GM23338 (cell line): Measurements from ENCODE around the gene TSNAX. TPM values are rescaled to one million over a fixed set of nuclear protein-coding genes. Genes with fewer than 3 reads are reported as not detected.
A peak's percentile ranks its signal among the peaks of the same experiment; 100 is the strongest.

Experiments used
- ATAC-seq: fragments of 200-7000 bp; cut with Tn5 transposase; 3 replicates; pipeline ENCODE4 v1.9.1; 2020
- DNase-seq: peaks from one replicate; pipeline ENCODE4 v3.0.0-alpha.2; 2015; ENCODE audit warnings: low spot score
- H2AFZ ChIP-seq: fragments of 200-600 bp; sonication (generic); 2 replicates; pipeline ENCODE4 v1.8.0; 2016; ENCODE audit warnings: antibody characterized with exemption, mild to moderate bottlenecking, moderate library complexity
- H3F3A ChIP-seq: fragments of 200-600 bp; sonication (generic); replicated peaks from 2 replicates; pipeline ENCODE4 v1.8.0; 2017; ENCODE audit warnings: antibody characterized with exemption, mixed run types, low read depth
- H3K27ac ChIP-seq: fragments of 200-600 bp; sonication (generic); 2 replicates; pipeline ENCODE4 v1.6.1; 2016; ENCODE audit warnings: low read depth
- H3K27me3 ChIP-seq: fragments of 200-600 bp; sonication (generic); 2 replicates; pipeline ENCODE4 v1.8.0; 2016; ENCODE audit warnings: mild to moderate bottlenecking, mixed run types, moderate library complexity; ENCODE audit not compliant: insufficient read depth
- H3K36me3 ChIP-seq: fragments of 200-600 bp; sonication (generic); 2 replicates; pipeline ENCODE4 v1.8.0; 2016; ENCODE audit warnings: mild to moderate bottlenecking; ENCODE audit not compliant: insufficient read depth
- H3K4me1 ChIP-seq: fragments of 200-600 bp; sonication (generic); 2 replicates; pipeline ENCODE4 v1.8.0; 2016; ENCODE audit warnings: mild to moderate bottlenecking, moderate library complexity; ENCODE audit not compliant: insufficient read depth
- H3K4me2 ChIP-seq: fragments of 200-600 bp; sonication (generic); 2 replicates; pipeline ENCODE4 v1.7.1; 2017; ENCODE audit warnings: mixed run types
- H3K4me3 ChIP-seq: fragments of 200-600 bp; sonication (generic); 2 replicates; pipeline ENCODE4 v1.6.1; 2016; ENCODE audit warnings: mixed run types
- H3K79me2 ChIP-seq: fragments of 200-600 bp; sonication (generic); replicated peaks from 2 replicates; pipeline ENCODE4 v1.8.0; 2017; ENCODE audit warnings: mild to moderate bottlenecking; ENCODE audit not compliant: insufficient read depth
- H3K9me2 ChIP-seq: fragments of 200-600 bp; sonication (generic); 2 replicates; pipeline ENCODE4 v1.8.0; 2017; ENCODE audit not compliant: insufficient read depth
- H4K20me1 ChIP-seq: fragments of 200-600 bp; sonication (generic); replicated peaks from 2 replicates; pipeline ENCODE4 v1.8.0; 2017; ENCODE audit warnings: mild to moderate bottlenecking; ENCODE audit not compliant: insufficient read depth
- H3K27ac Mint-ChIP-seq: 2 replicates; pipeline ENCODE4 v1.8.0; 2020; ENCODE audit warnings: inconsistent platforms, mild to moderate bottlenecking, moderate library complexity, mixed read lengths
- H3K27me3 Mint-ChIP-seq: 3 replicates; pipeline ENCODE4 v1.8.0; 2022; ENCODE audit warnings: low read depth, mild to moderate bottlenecking, moderate library complexity, mixed read lengths, inconsistent platforms; ENCODE audit not compliant: insufficient read depth, poor library complexity
- H3K36me3 Mint-ChIP-seq: 3 replicates; pipeline ENCODE4 v1.8.0; 2021; ENCODE audit warnings: low read depth, mild to moderate bottlenecking, inconsistent platforms, moderate library complexity, mixed read lengths
- H3K4me1 Mint-ChIP-seq: 3 replicates; pipeline ENCODE4 v1.8.0; 2020; ENCODE audit warnings: mild to moderate bottlenecking, inconsistent platforms, mixed read lengths
- H3K4me3 Mint-ChIP-seq: 3 replicates; pipeline ENCODE4 v1.8.0; 2021; ENCODE audit warnings: moderate library complexity, mild to moderate bottlenecking, inconsistent platforms, mixed read lengths
- H3K9me3 Mint-ChIP-seq: 3 replicates; pipeline ENCODE4 v1.8.0; 2020; ENCODE audit warnings: moderate library complexity, mild to moderate bottlenecking, inconsistent platforms, mixed read lengths
- CREB1 ChIP-seq: fragments of 250-450 bp; sonication (Bioruptor Pico); IDR thresholded peaks from 2 replicates; pipeline ENCODE4 v1.5.0; 2020; ENCODE audit warnings: low read depth, mild to moderate bottlenecking, moderate library complexity
- CTCF ChIP-seq, 2 experiments: fragments of 200-600 bp in 1 of 2; sonication (generic) in 1 of 2; conservative IDR thresholded peaks; 2 replicates each; pipeline versions ENCODE4 v1.5.1 to v1.6.1; 2016 to 2017; ENCODE audit warnings: antibody characterized with exemption in 2 of 2, low read depth in 2 of 2, mild to moderate bottlenecking in 2 of 2, moderate library complexity in 1 of 2
- EZH2 ChIP-seq: fragments of 200-600 bp; sonication (generic); IDR thresholded peaks from one replicate; pipeline ENCODE4 v1.8.0; 2017; ENCODE audit warnings: antibody characterized with exemption, mild to moderate bottlenecking, low read depth; ENCODE audit not compliant: unreplicated experiment
- EZH2phosphoT487 ChIP-seq: fragments of 200-600 bp; sonication (generic); IDR thresholded peaks from one replicate; pipeline ENCODE4 v1.8.1; 2018; ENCODE audit warnings: antibody characterized with exemption; ENCODE audit not compliant: unreplicated experiment
- JUNB ChIP-seq: IDR thresholded peaks from one replicate; pipeline ENCODE4 v1.6.1; 2016; ENCODE audit warnings: antibody characterized with exemption; ENCODE audit not compliant: unreplicated experiment
- POLR2AphosphoS5 ChIP-seq: IDR thresholded peaks from 2 replicates; pipeline ENCODE4 v1.6.1; 2016; ENCODE audit warnings: antibody characterized with exemption, low read depth
- STAT1 ChIP-seq: IDR thresholded peaks from one replicate; pipeline ENCODE4 v1.6.1; 2016; ENCODE audit warnings: antibody characterized with exemption; ENCODE audit not compliant: unreplicated experiment
- ZNF114 ChIP-seq: fragments of 250-450 bp; sonication (Bioruptor Pico); IDR thresholded peaks from 2 replicates; pipeline ENCODE4 v1.5.0; 2020; ENCODE audit warnings: mild to moderate bottlenecking, moderate library complexity
- polyA plus RNA-seq: library from polyadenylated mRNA; unstranded; fragments of >200 nt; fragmentation: Nextera tagmentation; extraction: Ambion mirVana; gene quantifications from 2 replicates; pipeline ENCODE4 v1.2.1, GENCODE V29; 2016
- total RNA-seq: library from RNA; depleted of rRNA; stranded (reverse); fragments of >200 nt; shearing (Covaris generic); gene quantifications from 2 replicates; pipeline ENCODE4 v1.2.3, GENCODE V29; 2014
- TF ChIP-seq, protein P1 (sequence below): IDR thresholded peaks from one replicate; pipeline ENCODE4 v1.6.1; 2018; ENCODE audit warnings: antibody characterized with exemption; ENCODE audit not compliant: unreplicated experiment

TSNAX gene
- total and polyA plus RNA-seq, 2 experiments from 2014 or later, result 31.5 to 31.7 TPM

GRCh38 chr1:231517076-231517475 is 11.4 kb upstream of the TSNAX start:
- Mint-ChIP-seq H3K27ac (no peak overlapping the region), H3K4me3 (no peak overlapping the region), H3K9me3 (no peaks in the 10 kb centered on the region), H3K27me3 (no peaks in the 10 kb centered on the region), H3K36me3 (no peaks in the 10 kb centered on the region), H3K4me1 (peaks cover 2% of the 10 kb centered on the region; the same call in 1 of the 3 replicates)
- Histone ChIP-seq H3K27me3 (no peaks in the 10 kb centered on the region), H3K27ac (no peak overlapping the region), H3K9me2 (no peaks in the 10 kb centered on the region), H3K4me1 (no peaks in the 10 kb centered on the region; the same call in 1 of the 2 replicates), H3K79me2 (no peaks in the 10 kb centered on the region), H3K4me2 (no peak overlapping the region), H4K20me1 (no peaks in the 10 kb centered on the region), H3K4me3 (no peak overlapping the region), H3F3A (no peaks in the 10 kb centered on the region), H2AFZ (no peak overlapping the region), H3K36me3 (no peaks in the 10 kb centered on the region)
- DNase-seq (no peak), ATAC-seq (no peak)
- TF ChIP-seq EZH2phosphoT487 (no peak), JUNB (no peak), EZH2 (no peak), ZNF114 (no peak), CREB1 (CRISPR knock-in tag) (no peak), STAT1 (no peak), POLR2AphosphoS5 (no peak)
- TF ChIP-seq, protein P1, sequence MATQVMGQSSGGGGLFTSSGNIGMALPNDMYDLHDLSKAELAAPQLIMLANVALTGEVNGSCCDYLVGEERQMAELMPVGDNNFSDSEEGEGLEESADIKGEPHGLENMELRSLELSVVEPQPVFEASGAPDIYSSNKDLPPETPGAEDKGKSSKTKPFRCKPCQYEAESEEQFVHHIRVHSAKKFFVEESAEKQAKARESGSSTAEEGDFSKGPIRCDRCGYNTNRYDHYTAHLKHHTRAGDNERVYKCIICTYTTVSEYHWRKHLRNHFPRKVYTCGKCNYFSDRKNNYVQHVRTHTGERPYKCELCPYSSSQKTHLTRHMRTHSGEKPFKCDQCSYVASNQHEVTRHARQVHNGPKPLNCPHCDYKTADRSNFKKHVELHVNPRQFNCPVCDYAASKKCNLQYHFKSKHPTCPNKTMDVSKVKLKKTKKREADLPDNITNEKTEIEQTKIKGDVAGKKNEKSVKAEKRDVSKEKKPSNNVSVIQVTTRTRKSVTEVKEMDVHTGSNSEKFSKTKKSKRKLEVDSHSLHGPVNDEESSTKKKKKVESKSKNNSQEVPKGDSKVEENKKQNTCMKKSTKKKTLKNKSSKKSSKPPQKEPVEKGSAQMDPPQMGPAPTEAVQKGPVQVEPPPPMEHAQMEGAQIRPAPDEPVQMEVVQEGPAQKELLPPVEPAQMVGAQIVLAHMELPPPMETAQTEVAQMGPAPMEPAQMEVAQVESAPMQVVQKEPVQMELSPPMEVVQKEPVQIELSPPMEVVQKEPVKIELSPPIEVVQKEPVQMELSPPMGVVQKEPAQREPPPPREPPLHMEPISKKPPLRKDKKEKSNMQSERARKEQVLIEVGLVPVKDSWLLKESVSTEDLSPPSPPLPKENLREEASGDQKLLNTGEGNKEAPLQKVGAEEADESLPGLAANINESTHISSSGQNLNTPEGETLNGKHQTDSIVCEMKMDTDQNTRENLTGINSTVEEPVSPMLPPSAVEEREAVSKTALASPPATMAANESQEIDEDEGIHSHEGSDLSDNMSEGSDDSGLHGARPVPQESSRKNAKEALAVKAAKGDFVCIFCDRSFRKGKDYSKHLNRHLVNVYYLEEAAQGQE, result no peak

- Mint-ChIP-seq H3K9me3 (no peaks in the 10 kb centered on the region), H3K27ac (no peak overlapping the region), H3K36me3 (no peaks in the 10 kb centered on the region), H3K27me3 (no peaks in the 10 kb centered on the region), H3K4me1 (peaks cover 2% of the 10 kb centered on the region; the same call in 1 of the 3 replicates), H3K4me3 (no peak overlapping the region)
- H3K36me3 ChIP-seq, result no peaks in the 10 kb centered on the region
- H3K79me2 ChIP-seq, result no peaks in the 10 kb centered on the region
- H3K4me3 ChIP-seq, result no peak overlapping the region
- H3K9me2 ChIP-seq, result no peaks in the 10 kb centered on the region
- no peaks in the 10 kb centered on the region for H3K27me3 ChIP-seq
- H3K27ac ChIP-seq, result no peak overlapping the region
- no peaks in the 10 kb centered on the region; the same call in 1 of the 2 replicates for H3K4me1 ChIP-seq
- no peaks in the 10 kb centered on the region for H3F3A ChIP-seq
- no peak for DNase-seq
- no peaks in the 10 kb centered on the region for H4K20me1 ChIP-seq
- ATAC-seq, result peak; percentile 63
- H2AFZ ChIP-seq, result 0 out of 2 replicates have a peak overlapping the region, but pooled peaks have one; percentile 28
- H3K4me2 ChIP-seq, result no peak overlapping the region
- no peak for TF ChIP-seq CTCF (conservative IDR thresholded peaks at IDR 0.05; ENCODE audit: low read depth in 2 of 2)
- TF ChIP-seq, protein P1, result no peak
- no peak for TF ChIP-seq POLR2AphosphoS5
- TF ChIP-seq EZH2phosphoT487, result no peak
- TF ChIP-seq STAT1, result no peak
- no peak for TF ChIP-seq JUNB
These were observed 9.9 kb upstream of the TSNAX start for GRCh38 chr1:231518485-231519034.
